HL-60 (cell line): ENCODE results near the gene INKA2.
A peak's percentile ranks its signal among the peaks of the same experiment; 100 is the strongest.

Experiments
- DNase-seq, 2 experiments: peaks; one replicate each; pipeline ENCODE4 v3.0.0-alpha.2; 2010 to 2020; ENCODE audit warnings: low read depth in 1 of 2, low spot score in 1 of 2
- H3K27ac ChIP-seq: fragments of 250-450 bp; sonication (Bioruptor Pico); replicated peaks from 2 replicates; pipeline ENCODE4 v1.5.1; 2020; ENCODE audit warnings: mild to moderate bottlenecking, moderate library complexity
- H3K27me3 ChIP-seq: fragments of 250-450 bp; sonication (Bioruptor Pico); 2 replicates; pipeline ENCODE4 v1.5.1; 2021; ENCODE audit warnings: mild to moderate bottlenecking, moderate library complexity; ENCODE audit not compliant: insufficient read depth, poor library complexity, severe bottlenecking
- H3K4me3 ChIP-seq: replicated peaks from 2 replicates; pipeline ENCODE4 v1.5.1; 2011; ENCODE audit warnings: mild to moderate bottlenecking, control low read depth, low read length; ENCODE audit not compliant: insufficient read depth
- CTCF ChIP-seq: IDR thresholded peaks from one replicate; pipeline ENCODE4 v1.5.1; 2011; ENCODE audit warnings: low read length, control low read depth, inconsistent platforms; ENCODE audit not compliant: insufficient read depth
- GABPA ChIP-seq: IDR thresholded peaks from 2 replicates; pipeline ENCODE4 v1.6.1; 2012; ENCODE audit warnings: low read depth
- POLR2AphosphoS5 ChIP-seq: IDR thresholded peaks from 2 replicates; pipeline ENCODE4 v1.6.1; 2012; ENCODE audit warnings: low read depth
- REST ChIP-seq: IDR thresholded peaks from 2 replicates; pipeline ENCODE4 v1.6.1; 2012; ENCODE audit warnings: low read depth; ENCODE audit not compliant: insufficient replicate concordance
- SPI1 ChIP-seq: IDR thresholded peaks from 2 replicates; pipeline ENCODE4 v1.6.1; 2012; ENCODE audit warnings: low read depth, mild to moderate bottlenecking, borderline replicate concordance

Gene INKA2

GRCh38 chr1:111702504-111703050, 36.6 kb downstream of the INKA2 start:
- DNase-seq = no peak
- no peak overlapping the region for H3K27ac ChIP-seq
- no peak overlapping the region for H3K4me3 ChIP-seq
- TF ChIP-seq REST (no peak), CTCF (no peak), POLR2AphosphoS5 (no peak), GABPA (no peak), SPI1 (no peak)
- H3K27me3 ChIP-seq = no peaks in the 10 kb centered on the region

GRCh38 chr1:111699268-111699667, 39.9 kb downstream of the INKA2 start:
- TF ChIP-seq POLR2AphosphoS5 (no peak), SPI1 (peak; percentile 70)

GRCh38 chr1:111696330-111696729, 42.9 kb downstream of the INKA2 start:
- H3K27ac ChIP-seq = no peak overlapping the region

More at GRCh38 chr1:111699268-111699667, 39.9 kb downstream of the INKA2 start:
- no peak overlapping the region for H3K27ac ChIP-seq
- no peak for DNase-seq
- no peaks in the 10 kb centered on the region for H3K27me3 ChIP-seq
- H3K4me3 ChIP-seq = no peak overlapping the region

GRCh38 chr1:111695801-111696200, 43.4 kb downstream of the INKA2 start:
- Histone ChIP-seq H3K4me3 (no peak overlapping the region), H3K27ac (no peak overlapping the region), H3K27me3 (no peaks in the 10 kb centered on the region)
- no peak for TF ChIP-seq GABPA
- no peak for TF ChIP-seq REST
- no peak for TF ChIP-seq CTCF
- no peak for TF ChIP-seq POLR2AphosphoS5
- no peak for TF ChIP-seq SPI1
- DNase-seq = no peak

More at GRCh38 chr1:111696330-111696729, 42.9 kb downstream of the INKA2 start:
- Histone ChIP-seq H3K27me3 (no peaks in the 10 kb centered on the region), H3K4me3 (no peak overlapping the region)
- no peak for DNase-seq
- no peak for TF ChIP-seq POLR2AphosphoS5

- no peaks in the 10 kb centered on the region for H3K27me3 ChIP-seq
- peak overlapping the region; percentile 5; the same call in 1 of the 2 replicates for H3K27ac ChIP-seq
- no peak for DNase-seq
- no peak overlapping the region for H3K4me3 ChIP-seq
- TF ChIP-seq GABPA (no peak), REST (no peak), SPI1 (no peak), CTCF (no peak), POLR2AphosphoS5 (no peak)
These were observed 47.3 kb downstream of the INKA2 start for GRCh38 chr1:111691886-111692285.
